Kidney capillary endothelial cell (primary cell): Measurements from ENCODE around the gene SMLR1.

Experiments
- DNase-seq: peaks from one replicate; pipeline ENCODE4 v3.0.0-alpha.2; 2018; ENCODE audit warnings: low spot score

SMLR1 gene

GRCh38 chr6:130851026-130851425, 23.8 kb downstream of the SMLR1 start:
- no peak for DNase-seq

DNA sequence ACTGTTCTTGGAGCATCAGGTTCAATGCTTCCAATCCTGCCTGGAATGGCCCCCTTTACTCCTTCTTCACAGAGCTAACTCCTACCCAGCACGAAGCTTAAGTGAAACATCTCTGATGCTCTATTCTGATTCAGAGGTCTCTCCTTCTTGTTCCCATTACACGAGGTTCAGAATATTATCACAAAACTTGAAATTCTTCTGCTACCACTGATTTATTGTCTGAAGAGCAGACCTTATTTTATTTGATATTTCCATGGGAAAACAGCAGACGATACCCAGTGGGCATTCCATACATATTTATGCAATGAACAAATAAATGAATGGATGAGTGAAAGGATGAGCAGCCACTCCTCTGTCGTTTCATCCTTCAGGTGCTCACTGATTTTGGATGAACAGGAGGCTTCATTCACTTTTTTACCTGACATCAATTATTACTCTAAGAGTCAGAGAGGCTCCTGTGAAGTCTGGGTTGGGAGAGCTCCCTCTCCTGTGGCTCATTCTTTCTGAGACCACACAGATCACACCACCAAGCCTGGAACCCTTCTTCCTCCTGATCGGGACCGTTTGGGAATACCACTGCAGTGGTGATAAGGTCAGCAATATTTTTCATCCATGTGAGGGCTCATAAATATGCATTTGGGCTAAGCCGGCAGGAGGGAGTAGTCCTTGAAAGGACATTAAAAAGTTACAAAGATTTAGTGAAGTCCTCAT, 25.8 kb downstream of the SMLR1 start:
- no peak for DNase-seq

- DNase-seq = no peak
Observed at GRCh38 chr6:130853555-130854183, 26.5 kb downstream of the SMLR1 start.

GRCh38 chr6:130858054-130858453, 30.8 kb downstream of the SMLR1 start:
- DNase-seq = no peak

GRCh38 chr6:130858498-130859160, 31.4 kb downstream of the SMLR1 start:
- DNase-seq = no peak

DNA sequence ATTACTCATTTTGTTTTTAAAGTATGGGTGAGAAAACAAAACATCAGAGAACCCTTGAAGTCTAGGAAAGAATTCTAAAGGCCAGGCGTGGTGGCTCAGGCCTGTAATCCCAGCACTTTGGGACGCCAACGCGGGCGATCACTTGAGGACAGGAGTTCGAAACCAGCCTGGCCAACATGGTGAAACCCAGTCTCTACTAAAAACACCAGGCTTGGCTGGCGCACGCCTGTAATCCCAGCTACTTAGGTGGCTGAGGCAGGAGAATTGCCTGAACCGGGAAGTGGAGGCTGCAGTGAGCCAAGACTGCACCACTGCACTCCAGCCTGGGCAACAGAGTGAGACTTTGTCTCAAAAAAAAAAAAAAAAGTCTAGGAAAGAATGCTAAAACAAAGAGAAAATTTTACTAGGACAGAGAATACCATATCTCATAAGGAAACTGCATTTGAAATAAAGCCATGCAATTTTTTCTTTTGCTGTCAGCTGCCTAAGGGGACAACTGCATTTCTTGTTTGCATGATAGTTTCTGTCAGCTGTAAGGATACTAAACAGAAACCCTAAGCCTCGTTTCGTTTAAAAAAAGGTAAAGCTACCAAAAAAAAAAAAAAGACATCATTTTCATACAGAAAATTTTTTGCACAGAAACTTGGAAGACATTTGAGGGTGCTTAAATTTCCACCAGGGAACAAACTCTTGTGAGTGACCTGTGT, 32.1 kb downstream of the SMLR1 start:
- no peak for DNase-seq

- DNase-seq = no peak
Observed at GRCh38 chr6:130862370-130862769, 35.2 kb downstream of the SMLR1 start.

DNA sequence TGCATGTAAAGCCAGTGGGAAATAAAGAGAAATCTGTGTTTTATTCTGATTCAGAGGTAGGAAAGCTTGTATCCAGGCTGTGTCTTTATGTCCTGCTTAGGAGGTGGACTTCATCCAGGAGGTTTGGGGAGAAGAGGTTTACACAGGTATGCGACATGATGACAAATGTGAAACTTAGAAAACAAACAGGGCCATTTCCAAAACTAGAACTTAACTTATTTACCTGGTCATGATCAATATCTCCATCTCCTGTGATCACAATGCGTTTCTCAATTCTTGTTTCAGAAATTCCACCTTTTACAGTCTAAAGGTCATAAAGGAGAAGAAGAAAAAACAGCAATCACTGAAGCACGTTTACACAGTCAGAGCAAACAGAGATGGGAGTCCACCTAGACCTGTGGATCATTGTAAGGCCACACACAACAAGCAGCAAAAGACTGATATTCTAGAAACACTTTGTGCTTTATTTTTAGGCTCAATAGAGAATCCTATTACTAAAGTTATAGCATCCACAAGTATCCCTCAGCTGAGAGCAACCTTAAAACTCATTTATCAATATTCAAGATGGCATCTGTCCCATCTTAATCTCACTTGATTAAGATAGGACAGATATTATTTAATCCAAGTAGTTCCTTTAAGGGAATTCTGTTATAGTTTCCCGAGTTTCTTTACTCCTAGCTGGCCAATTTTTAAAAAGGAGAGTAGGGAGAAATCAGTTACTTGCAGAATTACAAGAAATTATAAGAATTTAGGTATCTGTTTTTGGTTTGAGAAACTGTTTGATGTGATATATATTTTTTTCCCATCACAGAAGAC, 36.4 kb downstream of the SMLR1 start:
- DNase-seq = no peak

GRCh38 chr6:130864344-130864743, 37.1 kb downstream of the SMLR1 start:
- DNase-seq = no peak

- no peak for DNase-seq
Observed at GRCh38 chr6:130865793-130866192, 38.6 kb downstream of the SMLR1 start.

- no peak for DNase-seq
Observed at GRCh38 chr6:130869681-130870080, 42.5 kb downstream of the SMLR1 start.

- no peak for DNase-seq
Observed at GRCh38 chr6:130870179-130870880, 43.1 kb downstream of the SMLR1 start.

GRCh38 chr6:130872250-130873095, 45.3 kb downstream of the SMLR1 start:
- DNase-seq = peak; percentile 42

DNA sequence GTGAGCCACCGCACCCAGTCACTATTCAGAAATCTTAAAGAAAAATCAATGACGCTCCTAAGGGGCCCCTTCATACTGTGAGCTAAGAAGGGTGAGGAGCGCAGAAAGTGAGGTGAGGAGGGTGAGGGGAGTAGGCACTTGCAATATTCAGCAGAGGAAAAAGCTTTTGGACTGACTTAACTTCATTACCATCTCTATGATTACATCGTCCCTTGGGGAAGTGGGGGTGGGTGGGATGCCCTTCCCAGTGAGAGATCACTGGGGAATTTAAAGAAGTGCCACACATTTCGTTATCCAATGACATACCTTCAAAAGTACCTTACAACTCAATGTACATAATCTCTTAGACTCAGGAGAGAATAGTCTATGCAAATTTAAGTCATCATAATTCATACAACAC, 46.5 kb downstream of the SMLR1 start:
- no peak for DNase-seq

- no peak for DNase-seq
Observed at GRCh38 chr6:130879826-130880225, 52.6 kb downstream of the SMLR1 start.

DNA sequence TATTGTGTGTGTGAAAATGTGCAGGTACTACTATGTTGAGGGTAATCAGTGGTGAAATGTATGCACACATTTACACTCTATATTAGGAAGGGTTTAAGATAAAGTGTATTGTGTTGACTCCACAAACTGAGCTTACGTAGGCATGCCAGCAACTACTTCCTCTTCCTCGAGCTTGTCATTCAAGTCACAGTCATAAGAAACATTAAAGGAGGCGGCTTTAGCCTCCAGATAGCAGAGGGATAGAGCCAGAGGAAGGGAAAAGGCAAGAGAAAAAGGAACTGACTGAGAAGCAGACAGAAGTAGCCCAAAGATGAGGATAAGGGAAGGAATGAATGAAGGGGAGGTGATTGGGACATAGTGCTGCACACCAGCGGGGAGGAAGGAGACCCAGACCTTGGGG, 55.2 kb downstream of the SMLR1 start:
- no peak for DNase-seq

- peak; percentile 80 for DNase-seq
Observed at GRCh38 chr6:130885392-130886192, 58.4 kb downstream of the SMLR1 start.
